ENCODE measurements around the gene AIPL1. TPM values are rescaled to one million over a fixed set of nuclear protein-coding genes. Genes with fewer than 3 reads are reported as not detected.

Gene AIPL1
- total RNA-seq, 4 donors from 2014 or later, result not detected

DNA sequence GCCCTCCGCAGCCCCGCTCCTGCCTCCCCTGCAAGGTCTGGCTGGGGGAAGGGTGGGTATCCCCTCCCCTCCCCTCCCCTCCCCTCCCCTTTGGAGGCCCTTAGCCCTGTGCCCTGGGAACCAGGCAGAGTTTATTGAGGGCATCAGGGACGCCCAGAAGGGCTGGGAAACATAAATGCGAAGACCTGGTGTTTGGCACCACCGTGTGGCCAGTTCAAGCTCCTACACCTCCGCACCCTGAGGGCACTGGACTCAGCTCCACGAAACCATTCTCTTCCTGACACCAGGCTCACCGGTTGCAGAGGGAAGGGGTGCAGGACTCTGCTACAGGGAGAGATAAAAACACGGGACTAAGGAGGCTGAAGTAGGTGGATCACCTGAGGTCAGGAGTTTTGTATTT lies 1.0 kb upstream of the AIPL1 start:
- TF ChIP-seq, protein P1, sequence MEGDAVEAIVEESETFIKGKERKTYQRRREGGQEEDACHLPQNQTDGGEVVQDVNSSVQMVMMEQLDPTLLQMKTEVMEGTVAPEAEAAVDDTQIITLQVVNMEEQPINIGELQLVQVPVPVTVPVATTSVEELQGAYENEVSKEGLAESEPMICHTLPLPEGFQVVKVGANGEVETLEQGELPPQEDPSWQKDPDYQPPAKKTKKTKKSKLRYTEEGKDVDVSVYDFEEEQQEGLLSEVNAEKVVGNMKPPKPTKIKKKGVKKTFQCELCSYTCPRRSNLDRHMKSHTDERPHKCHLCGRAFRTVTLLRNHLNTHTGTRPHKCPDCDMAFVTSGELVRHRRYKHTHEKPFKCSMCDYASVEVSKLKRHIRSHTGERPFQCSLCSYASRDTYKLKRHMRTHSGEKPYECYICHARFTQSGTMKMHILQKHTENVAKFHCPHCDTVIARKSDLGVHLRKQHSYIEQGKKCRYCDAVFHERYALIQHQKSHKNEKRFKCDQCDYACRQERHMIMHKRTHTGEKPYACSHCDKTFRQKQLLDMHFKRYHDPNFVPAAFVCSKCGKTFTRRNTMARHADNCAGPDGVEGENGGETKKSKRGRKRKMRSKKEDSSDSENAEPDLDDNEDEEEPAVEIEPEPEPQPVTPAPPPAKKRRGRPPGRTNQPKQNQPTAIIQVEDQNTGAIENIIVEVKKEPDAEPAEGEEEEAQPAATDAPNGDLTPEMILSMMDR (IDR thresholded peaks at IDR 0.05), result peak; percentile 61 to 84 (median 69)
- TF ChIP-seq POLR2A (IDR thresholded peaks at IDR 0.05), result no peak
- peaks cover 0 to 29% of the 10 kb centered on the region in 2 donors for H3K27me3 ChIP-seq
- peak in 1 of 2 donors; percentile 48 for DNase-seq (ENCODE audit: low spot score in 2 of 2)

DNA sequence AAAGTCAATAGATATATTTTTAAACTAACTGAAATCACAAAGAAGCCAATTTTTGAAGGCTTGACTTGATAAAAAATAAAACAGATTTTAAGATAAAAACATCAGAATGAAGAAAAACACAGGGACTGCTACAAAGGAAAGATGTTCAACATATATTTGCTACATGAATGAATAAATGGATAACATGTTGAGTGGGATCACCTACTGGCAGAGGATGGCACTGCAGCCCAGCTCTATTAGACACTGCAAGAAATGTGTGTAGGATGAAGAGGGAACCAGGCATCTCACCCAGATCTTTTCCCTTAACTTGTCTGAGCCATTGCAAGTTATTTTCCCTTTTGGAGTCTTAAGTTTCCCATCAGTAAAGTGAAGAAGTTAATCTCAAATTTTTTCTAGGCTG lies 4.2 kb downstream of the AIPL1 start:
- H3K9me3 ChIP-seq, result peaks cover 0 to 12% (median 0%) of the 10 kb centered on the region in 4 donors
- H3K36me3 ChIP-seq, result no peaks in the 10 kb centered on the region
- peaks cover 0 to 3% of the 10 kb centered on the region in 2 donors for H3K27me3 ChIP-seq
- H3K4me3 ChIP-seq, result no peak overlapping the region
- no peak overlapping the region for H3K27ac ChIP-seq
- peaks cover 0 to 10% (median 0%) of the 10 kb centered on the region in 4 donors for H3K4me1 ChIP-seq
- TF ChIP-seq, protein P1 (IDR thresholded peaks at IDR 0.05), result peak in 1 of 5 experiments; percentile 7
- no peak for TF ChIP-seq POLR2A (IDR thresholded peaks at IDR 0.05)
- no peak for TF ChIP-seq EP300 (IDR thresholded peaks at IDR 0.05)
- DNase-seq (ENCODE audit: low spot score in 2 of 2), result no peak

More for the DNA sequence above, 1.0 kb upstream of the AIPL1 start:
- Histone ChIP-seq H3K36me3 (no peaks in the 10 kb centered on the region), H3K27ac (no peak overlapping the region), H3K4me3 (no peak overlapping the region), H3K9me3 (peaks cover 0 to 8% (median 0%) of the 10 kb centered on the region in 4 donors), H3K4me1 (no peaks in the 10 kb centered on the region)
- 17 to 22% methylated on average over 9 of the region's 9 CpGs for WGBS, 2 donors

DNA sequence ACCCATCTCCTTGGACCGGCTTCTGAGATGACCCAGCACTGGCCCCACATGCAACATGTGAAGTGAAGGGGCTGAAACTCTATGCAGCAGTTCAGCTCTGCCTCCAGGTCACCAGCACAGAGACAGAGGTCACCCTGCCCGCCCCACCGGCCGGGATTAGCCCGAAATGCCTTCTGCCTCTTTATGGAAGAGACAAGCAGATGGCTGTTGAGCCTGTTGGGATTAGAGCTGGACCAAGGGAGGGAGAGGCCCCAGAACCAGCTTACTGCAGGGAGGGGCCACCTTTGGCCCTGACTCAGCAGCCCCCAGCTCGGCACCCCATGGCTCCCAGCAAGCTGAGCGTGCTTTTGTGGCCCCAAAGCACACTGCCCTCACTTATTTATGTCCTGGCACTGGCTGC lies 5.7 kb downstream of the AIPL1 start:
- Histone ChIP-seq H3K27me3 (no peaks in the 10 kb centered on the region), H3K4me3 (no peak overlapping the region), H3K27ac (no peak overlapping the region), H3K36me3 (no peaks in the 10 kb centered on the region), H3K9me3 (peaks cover 0 to 12% (median 0%) of the 10 kb centered on the region in 4 donors), H3K4me1 (peaks cover 0 to 10% (median 0%) of the 10 kb centered on the region in 4 donors)
- no peak for DNase-seq (ENCODE audit: low spot score in 2 of 2)
- TF ChIP-seq EP300 (IDR thresholded peaks at IDR 0.05) (no peak), POLR2A (IDR thresholded peaks at IDR 0.05) (no peak)
- TF ChIP-seq, protein P1 (IDR thresholded peaks at IDR 0.05), result no peak
- WGBS, 2 donors, result 69 to 88% methylated on average over 2 to 3 of the region's 7 CpGs

DNA sequence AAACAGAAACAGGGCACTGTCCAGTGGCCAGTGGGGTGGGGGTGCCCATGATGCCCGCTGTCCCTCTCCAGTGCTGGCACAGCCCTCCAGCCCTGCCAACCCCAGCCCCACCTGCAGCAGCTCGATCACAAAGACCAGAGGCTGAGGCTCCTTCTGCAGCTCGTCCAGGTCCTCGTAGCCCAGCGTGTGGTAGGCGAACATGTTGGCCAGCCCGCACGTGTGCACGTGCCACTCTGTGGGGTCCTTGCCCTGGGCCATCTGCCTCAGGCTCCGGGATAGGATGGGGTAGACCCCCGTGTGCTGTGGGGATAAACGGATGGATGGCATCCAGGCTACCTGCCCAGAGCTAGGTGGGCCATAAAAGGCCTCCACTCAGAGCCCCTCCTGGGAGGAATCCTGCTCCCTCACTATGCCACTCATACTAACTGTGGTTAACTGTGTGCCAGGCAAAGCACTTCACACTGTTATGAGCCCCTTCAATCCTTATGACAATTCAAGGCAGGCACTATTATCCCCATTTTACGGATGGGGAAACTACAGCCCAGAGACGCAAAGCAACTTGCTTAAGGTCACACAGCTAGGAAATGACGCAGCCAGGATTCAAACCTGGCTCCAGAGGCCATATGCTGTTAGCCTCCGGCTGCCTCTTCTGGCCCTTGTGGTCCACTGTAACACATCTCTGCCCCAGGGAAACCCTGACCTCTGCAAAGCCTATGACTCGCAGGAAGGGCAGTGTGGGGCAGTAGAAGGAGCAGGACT lies 6.5 kb downstream of the AIPL1 start:
- Histone ChIP-seq H3K4me3 (no peak overlapping the region), H3K4me1 (peaks cover 0 to 10% (median 0%) of the 10 kb centered on the region in 4 donors), H3K27ac (no peak overlapping the region), H3K27me3 (no peaks in the 10 kb centered on the region), H3K9me3 (peaks cover 0 to 12% (median 0%) of the 10 kb centered on the region in 4 donors), H3K36me3 (no peaks in the 10 kb centered on the region)
- 87 to 88% methylated on average over 6 to 17 of the region's 17 CpGs for WGBS, 2 donors
- TF ChIP-seq, protein P1 (IDR thresholded peaks at IDR 0.05), result no peak
- TF ChIP-seq EP300 (IDR thresholded peaks at IDR 0.05) (no peak), POLR2A (IDR thresholded peaks at IDR 0.05) (no peak)
- no peak for DNase-seq (ENCODE audit: low spot score in 2 of 2)

DNA sequence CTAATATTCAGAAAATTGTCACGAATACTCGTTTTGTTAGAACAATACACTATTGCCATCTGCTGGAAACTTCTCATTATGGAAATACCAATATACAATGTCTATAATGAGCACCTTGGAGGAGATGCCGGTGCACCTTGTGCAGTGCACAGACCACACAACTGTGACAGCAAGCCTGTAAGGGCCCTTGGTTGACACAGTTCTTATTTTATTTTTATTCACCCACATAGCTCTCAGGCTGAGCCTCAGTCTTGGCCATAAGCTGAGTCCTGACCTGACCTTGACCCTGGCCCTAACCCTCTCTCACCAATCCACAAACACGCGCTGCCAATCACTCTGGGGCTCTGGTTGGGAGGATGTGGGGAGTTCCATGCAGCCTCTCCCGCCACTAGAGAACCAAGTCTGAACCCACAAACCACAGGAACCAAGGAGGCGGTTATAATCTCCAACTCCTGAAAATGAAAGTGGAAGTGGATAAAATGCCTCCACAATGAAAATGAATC lies 7.6 kb downstream of the AIPL1 start:
- H3K9me3 ChIP-seq, result peaks cover 0 to 12% (median 0%) of the 10 kb centered on the region in 4 donors
- H3K4me1 ChIP-seq, result peaks cover 0 to 10% (median 0%) of the 10 kb centered on the region in 4 donors
- H3K4me3 ChIP-seq, result no peak overlapping the region
- no peak for DNase-seq (ENCODE audit: low spot score in 2 of 2)
- no peaks in the 10 kb centered on the region for H3K27me3 ChIP-seq
- H3K27ac ChIP-seq, result no peak overlapping the region
- no peaks in the 10 kb centered on the region for H3K36me3 ChIP-seq
- WGBS, 2 donors, result 50 to 52% methylated on average over 7 of the region's 7 CpGs
- TF ChIP-seq POLR2A (IDR thresholded peaks at IDR 0.05), result no peak
- no peak for TF ChIP-seq EP300 (IDR thresholded peaks at IDR 0.05)
- TF ChIP-seq, protein P1 (IDR thresholded peaks at IDR 0.05), result no peak
